PC-3 (cell line): ENCODE measurements around the gene SAMD3. TPM values are rescaled to one million over a fixed set of nuclear protein-coding genes. Genes with fewer than 3 reads are reported as not detected.

ENCODE experiments used
- ATAC-seq: fragments of 200-7000 bp; cut with Tn5 transposase; 2 replicates; pipeline ENCODE4 v1.9.1; 2020; ENCODE audit warnings: mild to moderate bottlenecking, moderate library complexity
- BruUV-seq: library from RNA; stranded (reverse); fragments of 400-500 nt; replicated peaks from 2 replicates; lab custom pipeline; 2021; lab: Mats Ljungman, UMichigan
- CTCF ChIA-PET: fragments of 300-600 bp; sonication (Branson Sonifier 250); formaldehyde crosslinking; loops from one replicate; lab custom pipeline; 2022; ENCODE audit warnings: antibody characterized with exemption; lab: Charles Lee
- POLR2A ChIA-PET: fragments of 300-600 bp; sonication (Branson Sonifier 250); formaldehyde crosslinking; loops from one replicate; lab custom pipeline; 2022; ENCODE audit warnings: antibody characterized with exemption; ENCODE audit not compliant: unreplicated experiment; lab: Charles Lee
- DNase-seq: peaks from one replicate; pipeline ENCODE4 v3.0.0-alpha.2; 2015
- H2AFZ ChIP-seq: fragments of 300-600 bp; sonication (generic); 2 replicates; pipeline ENCODE4 v1.6.0; 2016; ENCODE audit warnings: antibody characterized with exemption, low read length
- H3F3A ChIP-seq: fragments of 300-600 bp; sonication (generic); one replicate; pipeline ENCODE4 v1.6.0; 2017; ENCODE audit warnings: antibody characterized with exemption, low read length, control low read depth, mild to moderate bottlenecking; ENCODE audit not compliant: unreplicated experiment
- H3K27ac ChIP-seq: fragments of 300-600 bp; sonication (generic); 2 replicates; pipeline ENCODE4 v1.5.1; 2016; ENCODE audit warnings: mild to moderate bottlenecking, low read length
- H3K27me3 ChIP-seq: fragments of 300-600 bp; sonication (generic); 2 replicates; pipeline ENCODE4 v1.6.1; 2016; ENCODE audit warnings: low read length, mixed read lengths
- H3K36me3 ChIP-seq: fragments of 300-600 bp; sonication (generic); 2 replicates; pipeline ENCODE4 v1.6.1; 2016; ENCODE audit warnings: low read depth, mixed run types, low read length, mixed read lengths
- H3K4me1 ChIP-seq: fragments of 300-600 bp; sonication (generic); 2 replicates; pipeline ENCODE4 v1.5.1; 2016; ENCODE audit warnings: low read length; ENCODE audit not compliant: insufficient read depth
- H3K4me2 ChIP-seq: fragments of 300-600 bp; sonication (generic); 2 replicates; pipeline ENCODE4 v1.6.0; 2016; ENCODE audit warnings: low read length
- H3K4me3 ChIP-seq: fragments of 300-600 bp; sonication (generic); 2 replicates; pipeline ENCODE4 v1.5.1; 2016; ENCODE audit warnings: mild to moderate bottlenecking, low read length, mixed read lengths
- H3K79me2 ChIP-seq: fragments of 300-600 bp; sonication (generic); 2 replicates; pipeline ENCODE4 v1.6.1; 2017; ENCODE audit warnings: low read length, mixed read lengths
- H3K9ac ChIP-seq: fragments of 300-600 bp; sonication (generic); 2 replicates; pipeline ENCODE4 v1.6.0; 2016; ENCODE audit warnings: mild to moderate bottlenecking, low read length
- H3K9me2 ChIP-seq: fragments of 300-600 bp; sonication (generic); replicated peaks from 2 replicates; pipeline ENCODE4 v1.6.1; 2016; ENCODE audit warnings: mixed run types, low read length, mixed read lengths
- H3K9me3 ChIP-seq: fragments of 300-600 bp; sonication (generic); 2 replicates; pipeline ENCODE4 v1.6.1; 2016; ENCODE audit warnings: low read length, mixed read lengths
- H4K20me1 ChIP-seq: fragments of 300-600 bp; sonication (generic); 2 replicates; pipeline ENCODE4 v1.6.1; 2016; ENCODE audit warnings: low read length, mixed read lengths
- EZH2 ChIP-seq: fragments of 300-600 bp; sonication (generic); IDR thresholded peaks from one replicate; pipeline ENCODE4 v1.6.1; 2017; ENCODE audit warnings: antibody characterized with exemption, mild to moderate bottlenecking, low read length; ENCODE audit not compliant: unreplicated experiment
- EZH2phosphoT487 ChIP-seq: fragments of 300-600 bp; sonication (generic); IDR thresholded peaks from 2 replicates; pipeline ENCODE4 v1.6.1; 2018; ENCODE audit warnings: mild to moderate bottlenecking, antibody characterized with exemption, low read length, borderline replicate concordance
- intact Hi-C: fragments of 100-400 bp; cut with micrococcal nuclease; formaldehyde crosslinking; loops from 2 replicates; pipeline ENCODE4 v1.9.0; 2023
- total RNA-seq: library from RNA; depleted of rRNA; stranded (reverse); fragments of >200 nt; gene quantifications from 2 replicates; pipeline ENCODE4 v1.2.3, GENCODE V29; 2014
- TF ChIP-seq, protein P1 (sequence below): fragments of 300-600 bp; sonication (generic); conservative IDR thresholded peaks from 2 replicates; pipeline ENCODE4 v1.5.1; 2017; ENCODE audit warnings: antibody characterized with exemption, low read depth, mild to moderate bottlenecking, low read length

SAMD3 gene
- total RNA-seq, 1 experiment from 2014 or later: not detected

DNA sequence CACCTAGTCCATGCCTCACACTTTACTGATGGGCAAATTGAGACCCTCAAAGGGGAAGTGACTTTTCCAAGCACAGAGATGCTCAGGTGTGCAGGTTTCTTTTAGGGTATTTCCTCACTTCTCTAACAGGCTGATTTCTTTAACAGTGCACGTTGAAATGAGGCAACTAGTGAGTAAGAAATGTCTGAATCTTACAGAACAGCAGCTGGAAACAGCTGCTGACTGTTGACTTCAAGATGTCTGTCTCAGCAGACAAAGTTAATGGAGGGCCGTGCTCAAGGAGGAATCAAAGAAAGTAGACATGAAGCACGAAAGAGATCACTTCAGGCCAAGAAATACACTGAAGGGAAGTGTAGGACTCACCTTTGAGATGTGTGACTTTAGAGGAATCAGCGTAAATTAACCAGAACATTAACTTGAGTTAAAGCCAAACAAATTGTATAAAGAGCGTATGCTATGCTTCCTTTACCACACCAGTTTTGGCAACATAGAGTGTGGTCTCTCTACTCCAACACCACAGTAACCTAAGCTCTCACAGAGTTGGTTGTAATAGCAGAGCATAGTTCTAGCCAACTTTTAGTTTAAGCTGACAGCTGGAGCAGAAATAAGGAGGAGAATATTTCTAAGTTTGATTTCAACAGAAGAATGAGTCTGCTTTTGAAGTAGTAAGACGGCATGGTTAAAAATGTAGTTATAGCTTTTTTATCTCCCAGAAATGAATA lies 60.9 kb downstream of the SAMD3 start:
- Histone ChIP-seq H3K4me1 (no peaks in the 10 kb centered on the region), H2AFZ (no peak overlapping the region), H3K4me2 (no peak overlapping the region), H3K9me3 (no peaks in the 10 kb centered on the region), H3K79me2 (no peaks in the 10 kb centered on the region), H3K9me2 (no peaks in the 10 kb centered on the region), H3K4me3 (no peak overlapping the region), H4K20me1 (no peaks in the 10 kb centered on the region), H3K9ac (no peak overlapping the region), H3K36me3 (no peaks in the 10 kb centered on the region), H3K27me3 (no peaks in the 10 kb centered on the region; the same call in 1 of the 2 replicates), H3K27ac (no peak overlapping the region), H3F3A (no peaks in the 10 kb centered on the region)
- ATAC-seq (no peak), DNase-seq (no peak)
- no peak for TF ChIP-seq EZH2phosphoT487
- TF ChIP-seq EZH2: no peak
- TF ChIP-seq, protein P1, sequence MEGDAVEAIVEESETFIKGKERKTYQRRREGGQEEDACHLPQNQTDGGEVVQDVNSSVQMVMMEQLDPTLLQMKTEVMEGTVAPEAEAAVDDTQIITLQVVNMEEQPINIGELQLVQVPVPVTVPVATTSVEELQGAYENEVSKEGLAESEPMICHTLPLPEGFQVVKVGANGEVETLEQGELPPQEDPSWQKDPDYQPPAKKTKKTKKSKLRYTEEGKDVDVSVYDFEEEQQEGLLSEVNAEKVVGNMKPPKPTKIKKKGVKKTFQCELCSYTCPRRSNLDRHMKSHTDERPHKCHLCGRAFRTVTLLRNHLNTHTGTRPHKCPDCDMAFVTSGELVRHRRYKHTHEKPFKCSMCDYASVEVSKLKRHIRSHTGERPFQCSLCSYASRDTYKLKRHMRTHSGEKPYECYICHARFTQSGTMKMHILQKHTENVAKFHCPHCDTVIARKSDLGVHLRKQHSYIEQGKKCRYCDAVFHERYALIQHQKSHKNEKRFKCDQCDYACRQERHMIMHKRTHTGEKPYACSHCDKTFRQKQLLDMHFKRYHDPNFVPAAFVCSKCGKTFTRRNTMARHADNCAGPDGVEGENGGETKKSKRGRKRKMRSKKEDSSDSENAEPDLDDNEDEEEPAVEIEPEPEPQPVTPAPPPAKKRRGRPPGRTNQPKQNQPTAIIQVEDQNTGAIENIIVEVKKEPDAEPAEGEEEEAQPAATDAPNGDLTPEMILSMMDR: no peak
- BruUV-seq: no TSS peak
- POLR2A ChIA-PET: no interaction called here
- intact Hi-C loops: no loop called here
- CTCF ChIA-PET: no interaction called here

DNA sequence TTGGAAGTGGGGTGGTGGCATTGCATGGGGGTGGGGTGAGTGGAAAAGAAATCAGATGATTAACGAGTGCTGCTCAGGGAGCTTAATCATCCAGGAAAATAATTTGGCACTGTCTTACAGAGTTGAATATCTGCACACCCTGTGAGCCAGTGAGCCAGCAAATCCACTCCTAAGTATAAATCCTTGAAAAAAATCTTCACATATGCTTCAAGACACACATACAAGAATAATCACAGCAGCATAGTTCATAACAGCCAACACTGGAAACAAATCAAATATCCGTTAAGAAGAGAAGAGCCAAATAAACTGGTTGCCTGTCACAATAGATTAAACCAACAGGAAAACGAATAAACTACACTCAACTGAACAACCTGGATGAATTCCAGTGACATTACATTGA lies 62.8 kb downstream of the SAMD3 start:
- ChIA-PET CTCF (no interaction called here), POLR2A (no interaction called here)
- H2AFZ ChIP-seq: no peak overlapping the region
- intact Hi-C loops: no loop called here
- H3K4me3 ChIP-seq: no peak overlapping the region
- no peak overlapping the region for H3K27ac ChIP-seq
- H3K4me2 ChIP-seq: no peak overlapping the region
- BruUV-seq: no TSS peak
- no peaks in the 10 kb centered on the region for H3K4me1 ChIP-seq
- DNase-seq (no peak), ATAC-seq (no peak)
- no peaks in the 10 kb centered on the region for H4K20me1 ChIP-seq
- H3K27me3 ChIP-seq: no peaks in the 10 kb centered on the region
- no peaks in the 10 kb centered on the region for H3K9me3 ChIP-seq
- H3F3A ChIP-seq: no peaks in the 10 kb centered on the region
- no peaks in the 10 kb centered on the region for H3K36me3 ChIP-seq
- no peak for TF ChIP-seq EZH2phosphoT487
- no peak for TF ChIP-seq EZH2
- TF ChIP-seq, protein P1: no peak
- H3K9ac ChIP-seq: no peak overlapping the region
- H3K9me2 ChIP-seq: no peaks in the 10 kb centered on the region
- no peaks in the 10 kb centered on the region for H3K79me2 ChIP-seq

- Histone ChIP-seq H4K20me1 (no peaks in the 10 kb centered on the region), H3K4me3 (no peak overlapping the region), H3K36me3 (no peaks in the 10 kb centered on the region), H3K27me3 (no peaks in the 10 kb centered on the region), H2AFZ (no peak overlapping the region), H3K27ac (no peak overlapping the region), H3K9me2 (no peaks in the 10 kb centered on the region), H3F3A (no peaks in the 10 kb centered on the region), H3K79me2 (no peaks in the 10 kb centered on the region), H3K9me3 (no peaks in the 10 kb centered on the region), H3K4me2 (no peak overlapping the region), H3K9ac (no peak overlapping the region), H3K4me1 (no peaks in the 10 kb centered on the region)
- BruUV-seq: no TSS peak
- CTCF ChIA-PET: no interaction called here
- no peak for ATAC-seq
- TF ChIP-seq, protein P1: no peak
- TF ChIP-seq EZH2: no peak
- no peak for TF ChIP-seq EZH2phosphoT487
- intact Hi-C loops: no loop called here
- DNase-seq: no peak
- POLR2A ChIA-PET: no interaction called here
Measured at GRCh38 chr6:130158548-130158947, 64.2 kb downstream of the SAMD3 start.
